HepG2 (cell line): ENCODE data around the gene PELI1. TPM values are rescaled to one million over a fixed set of nuclear protein-coding genes. Genes with fewer than 3 reads are reported as not detected.

ENCODE experiments used
- CBX1 ChIP-seq: IDR thresholded peaks from one replicate; pipeline ENCODE4 v1.6.1; 2016; ENCODE audit warnings: antibody characterized with exemption, low read depth
- CREM ChIP-seq, 2 experiments: sonication (generic) in 1 of 2; formaldehyde crosslinking in 1 of 2; IDR thresholded peaks; 2 replicates each; pipeline versions ENCODE4 v1.4.0 to v1.6.1; 2016 to 2020; ENCODE audit warnings: antibody characterized with exemption in 1 of 2, mild to moderate bottlenecking in 1 of 2, missing genetic modification reagents in 1 of 2
- HNRNPLL ChIP-seq: fragments of 200-400 bp; formaldehyde crosslinking; IDR thresholded peaks from 2 replicates; pipeline ENCODE4 v1.6.1; 2017; ENCODE audit warnings: mild to moderate bottlenecking, low read depth, low read length; ENCODE audit not compliant: poor library complexity, severe bottlenecking
- JARID2 ChIP-seq: sonication (generic); formaldehyde crosslinking; IDR thresholded peaks from 2 replicates; pipeline ENCODE4 v1.8.1; 2023; ENCODE audit warnings: missing genetic modification reagents, inconsistent platforms; ENCODE audit not compliant: insufficient replicate concordance
- NFKBIZ ChIP-seq: IDR thresholded peaks from 2 replicates; pipeline ENCODE4 v1.6.1; 2018; ENCODE audit warnings: missing genetic modification reagents, missing compliant biosample characterization
- PCBP1 ChIP-seq: fragments of 200-400 bp; formaldehyde crosslinking; IDR thresholded peaks from 2 replicates; pipeline ENCODE4 v1.6.1; 2017; ENCODE audit warnings: mild to moderate bottlenecking, low read depth, low read length, borderline replicate concordance
- POGZ ChIP-seq: sonication (generic); formaldehyde crosslinking; IDR thresholded peaks from 2 replicates; pipeline ENCODE4 v1.4.0; 2020; ENCODE audit warnings: mild to moderate bottlenecking, missing genetic modification reagents
- ZNF17 ChIP-seq: sonication (generic); formaldehyde crosslinking; IDR thresholded peaks from 2 replicates; pipeline ENCODE4 v1.5.0; 2020; ENCODE audit warnings: mild to moderate bottlenecking, missing genetic modification reagents
- ZNF350 ChIP-seq: sonication (generic); formaldehyde crosslinking; IDR thresholded peaks from 2 replicates; pipeline ENCODE4 v1.4.0; 2020; ENCODE audit warnings: mild to moderate bottlenecking, low read depth, missing genetic modification reagents, borderline replicate concordance
- ZNF496 ChIP-seq: sonication (generic); formaldehyde crosslinking; IDR thresholded peaks from 2 replicates; pipeline ENCODE4 v1.8.1; 2023; ENCODE audit warnings: mild to moderate bottlenecking, moderate library complexity, missing genetic modification reagents; ENCODE audit not compliant: insufficient replicate concordance
- ZNF556 ChIP-seq: sonication (generic); formaldehyde crosslinking; IDR thresholded peaks from 2 replicates; pipeline ENCODE4 v1.4.0; 2020; ENCODE audit warnings: mild to moderate bottlenecking, missing genetic modification reagents, borderline replicate concordance
- polyA plus RNA-seq, 8 experiments: library from polyadenylated mRNA; depleted of rRNA in 3 of 8; stranded (reverse) in 7 of 8; unstranded in 1 of 8; fragments of >200 nt; fragmentation: Illumina TruSeq in 4 of 8; extraction: Trizol in 4 of 8; gene quantifications; 2 replicates each; pipeline versions ENCODE4 v1.2.1 to v1.2.3, GENCODE V29; 2011 to 2016; ENCODE audit warnings: low read depth in 4 of 8, missing spikeins in 1 of 8, mixed read lengths in 1 of 8; ENCODE audit not compliant: insufficient read depth in 1 of 8
- total RNA-seq, 5 experiments: library from RNA; depleted of rRNA; stranded (reverse); fragments of >200 nt; fragmentation: Illumina TruSeq; extraction: Trizol; gene quantifications; 2 replicates each; pipeline ENCODE4 v1.2.3, GENCODE V29; 2016; ENCODE audit warnings: low read depth in 1 of 5
- TF ChIP-seq, protein P1 (sequence below): sonication (generic); formaldehyde crosslinking; IDR thresholded peaks from 2 replicates; pipeline ENCODE4 v1.5.0; 2020; ENCODE audit warnings: mild to moderate bottlenecking, missing genetic modification reagents
- TF ChIP-seq, protein P2 (sequence below): sonication (generic); formaldehyde crosslinking; IDR thresholded peaks from 2 replicates; pipeline ENCODE4 v1.4.0; 2020; ENCODE audit warnings: missing genetic modification reagents; ENCODE audit errors: not compliant biosample characterization
- TF ChIP-seq, protein P3 (sequence below): sonication (generic); formaldehyde crosslinking; conservative IDR thresholded peaks from 2 replicates; pipeline ENCODE4 v1.4.0; 2020; ENCODE audit warnings: missing genetic modification reagents
- TF ChIP-seq, protein P4 (sequence below): sonication (generic); formaldehyde crosslinking; IDR thresholded peaks from 2 replicates; pipeline ENCODE4 v1.4.0; 2020; ENCODE audit warnings: missing genetic modification reagents

Gene PELI1
- total and polyA plus RNA-seq, 2 of the 13 experiments (the other 11 are each of a cell fraction or from before 2014, with no cell fraction given): 12.5 to 16.2 TPM

DNA sequence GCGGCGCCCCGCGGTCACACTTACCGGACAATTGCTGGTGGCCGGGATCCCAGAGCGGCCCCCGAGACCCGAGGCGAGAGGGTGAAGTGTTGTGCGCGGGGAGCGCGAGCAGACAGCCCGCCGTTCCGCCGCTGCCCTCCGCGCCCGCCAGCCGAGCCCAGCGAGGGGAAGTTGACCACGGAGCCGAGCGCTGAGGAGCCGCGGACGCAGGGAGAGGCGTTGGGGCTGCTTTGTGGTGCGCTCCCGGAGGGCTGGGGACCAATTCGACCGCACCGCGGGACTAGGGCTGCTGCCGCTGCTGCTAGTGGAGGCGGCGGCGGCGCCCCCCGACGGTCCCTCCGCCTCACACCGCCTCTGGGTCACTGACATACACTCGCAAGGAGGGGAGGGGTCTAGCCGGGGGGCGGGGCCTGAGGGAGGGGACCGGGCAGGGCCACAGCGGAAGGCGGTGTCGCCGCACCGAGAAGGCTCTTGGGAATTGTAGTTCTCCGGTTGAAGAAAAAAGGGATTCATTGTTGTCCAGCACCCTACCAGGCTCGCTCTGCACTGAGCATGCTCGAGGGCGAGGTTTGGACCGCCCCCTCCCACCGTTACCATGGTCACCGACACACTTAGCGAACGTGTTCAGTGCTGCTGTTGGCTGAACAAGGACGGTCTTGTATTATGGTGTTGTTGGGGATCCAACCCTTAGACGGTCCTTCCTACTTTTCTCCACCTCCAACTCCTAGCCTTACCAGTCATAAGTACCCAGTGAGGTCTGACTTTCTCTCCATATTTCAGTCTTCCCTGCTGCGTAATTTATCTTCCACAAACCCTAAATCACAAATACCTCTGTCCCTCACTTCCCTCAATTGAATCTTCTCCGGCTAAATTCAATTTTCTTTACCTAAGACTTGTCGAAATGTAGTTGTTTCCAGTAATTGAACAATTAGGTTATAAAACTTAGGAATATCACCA is at the start of gene PELI1 (continued):
- TF ChIP-seq, protein P1, sequence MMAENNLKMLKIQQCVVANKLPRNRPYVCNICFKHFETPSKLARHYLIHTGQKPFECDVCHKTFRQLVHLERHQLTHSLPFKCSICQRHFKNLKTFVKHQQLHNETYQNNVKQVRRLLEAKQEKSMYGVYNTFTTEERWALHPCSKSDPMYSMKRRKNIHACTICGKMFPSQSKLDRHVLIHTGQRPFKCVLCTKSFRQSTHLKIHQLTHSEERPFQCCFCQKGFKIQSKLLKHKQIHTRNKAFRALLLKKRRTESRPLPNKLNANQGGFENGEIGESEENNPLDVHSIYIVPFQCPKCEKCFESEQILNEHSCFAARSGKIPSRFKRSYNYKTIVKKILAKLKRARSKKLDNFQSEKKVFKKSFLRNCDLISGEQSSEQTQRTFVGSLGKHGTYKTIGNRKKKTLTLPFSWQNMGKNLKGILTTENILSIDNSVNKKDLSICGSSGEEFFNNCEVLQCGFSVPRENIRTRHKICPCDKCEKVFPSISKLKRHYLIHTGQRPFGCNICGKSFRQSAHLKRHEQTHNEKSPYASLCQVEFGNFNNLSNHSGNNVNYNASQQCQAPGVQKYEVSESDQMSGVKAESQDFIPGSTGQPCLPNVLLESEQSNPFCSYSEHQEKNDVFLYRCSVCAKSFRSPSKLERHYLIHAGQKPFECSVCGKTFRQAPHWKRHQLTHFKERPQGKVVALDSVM (CRISPR knock-in tag): no peak
- TF ChIP-seq, protein P2, sequence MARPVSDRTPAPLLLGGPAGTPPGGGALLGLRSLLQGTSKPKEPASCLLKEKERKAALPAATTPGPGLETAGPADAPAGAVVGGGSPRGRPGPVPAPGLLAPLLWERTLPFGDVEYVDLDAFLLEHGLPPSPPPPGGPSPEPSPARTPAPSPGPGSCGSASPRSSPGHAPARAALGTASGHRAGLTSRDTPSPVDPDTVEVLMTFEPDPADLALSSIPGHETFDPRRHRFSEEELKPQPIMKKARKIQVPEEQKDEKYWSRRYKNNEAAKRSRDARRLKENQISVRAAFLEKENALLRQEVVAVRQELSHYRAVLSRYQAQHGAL (CRISPR knock-in tag): no peak
- TF ChIP-seq JARID2 (no peak), PCBP1 (no peak), ZNF350 (CRISPR knock-in tag) (peak; percentile 76; the same call in 1 of the 2 replicates), CBX1 (no peak), HNRNPLL (peak; percentile 82), NFKBIZ (no peak), POGZ (no peak), ZNF496 (CRISPR knock-in tag) (no peak), ZNF556 (peak; percentile 60; the same call in 1 of the 2 replicates), ZNF17 (CRISPR knock-in tag) (no peak), CREM (IDR thresholded peaks at IDR 0.05) (peak; percentile 76), CREM (CRISPR knock-in tag; IDR thresholded peaks at IDR 0.05) (no peak)
- TF ChIP-seq, protein P3, sequence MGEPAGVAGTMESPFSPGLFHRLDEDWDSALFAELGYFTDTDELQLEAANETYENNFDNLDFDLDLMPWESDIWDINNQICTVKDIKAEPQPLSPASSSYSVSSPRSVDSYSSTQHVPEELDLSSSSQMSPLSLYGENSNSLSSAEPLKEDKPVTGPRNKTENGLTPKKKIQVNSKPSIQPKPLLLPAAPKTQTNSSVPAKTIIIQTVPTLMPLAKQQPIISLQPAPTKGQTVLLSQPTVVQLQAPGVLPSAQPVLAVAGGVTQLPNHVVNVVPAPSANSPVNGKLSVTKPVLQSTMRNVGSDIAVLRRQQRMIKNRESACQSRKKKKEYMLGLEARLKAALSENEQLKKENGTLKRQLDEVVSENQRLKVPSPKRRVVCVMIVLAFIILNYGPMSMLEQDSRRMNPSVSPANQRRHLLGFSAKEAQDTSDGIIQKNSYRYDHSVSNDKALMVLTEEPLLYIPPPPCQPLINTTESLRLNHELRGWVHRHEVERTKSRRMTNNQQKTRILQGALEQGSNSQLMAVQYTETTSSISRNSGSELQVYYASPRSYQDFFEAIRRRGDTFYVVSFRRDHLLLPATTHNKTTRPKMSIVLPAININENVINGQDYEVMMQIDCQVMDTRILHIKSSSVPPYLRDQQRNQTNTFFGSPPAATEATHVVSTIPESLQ (CRISPR knock-in tag): 0 out of 2 replicates have a peak, but pooled peaks have one; percentile 23
- TF ChIP-seq, protein P4, sequence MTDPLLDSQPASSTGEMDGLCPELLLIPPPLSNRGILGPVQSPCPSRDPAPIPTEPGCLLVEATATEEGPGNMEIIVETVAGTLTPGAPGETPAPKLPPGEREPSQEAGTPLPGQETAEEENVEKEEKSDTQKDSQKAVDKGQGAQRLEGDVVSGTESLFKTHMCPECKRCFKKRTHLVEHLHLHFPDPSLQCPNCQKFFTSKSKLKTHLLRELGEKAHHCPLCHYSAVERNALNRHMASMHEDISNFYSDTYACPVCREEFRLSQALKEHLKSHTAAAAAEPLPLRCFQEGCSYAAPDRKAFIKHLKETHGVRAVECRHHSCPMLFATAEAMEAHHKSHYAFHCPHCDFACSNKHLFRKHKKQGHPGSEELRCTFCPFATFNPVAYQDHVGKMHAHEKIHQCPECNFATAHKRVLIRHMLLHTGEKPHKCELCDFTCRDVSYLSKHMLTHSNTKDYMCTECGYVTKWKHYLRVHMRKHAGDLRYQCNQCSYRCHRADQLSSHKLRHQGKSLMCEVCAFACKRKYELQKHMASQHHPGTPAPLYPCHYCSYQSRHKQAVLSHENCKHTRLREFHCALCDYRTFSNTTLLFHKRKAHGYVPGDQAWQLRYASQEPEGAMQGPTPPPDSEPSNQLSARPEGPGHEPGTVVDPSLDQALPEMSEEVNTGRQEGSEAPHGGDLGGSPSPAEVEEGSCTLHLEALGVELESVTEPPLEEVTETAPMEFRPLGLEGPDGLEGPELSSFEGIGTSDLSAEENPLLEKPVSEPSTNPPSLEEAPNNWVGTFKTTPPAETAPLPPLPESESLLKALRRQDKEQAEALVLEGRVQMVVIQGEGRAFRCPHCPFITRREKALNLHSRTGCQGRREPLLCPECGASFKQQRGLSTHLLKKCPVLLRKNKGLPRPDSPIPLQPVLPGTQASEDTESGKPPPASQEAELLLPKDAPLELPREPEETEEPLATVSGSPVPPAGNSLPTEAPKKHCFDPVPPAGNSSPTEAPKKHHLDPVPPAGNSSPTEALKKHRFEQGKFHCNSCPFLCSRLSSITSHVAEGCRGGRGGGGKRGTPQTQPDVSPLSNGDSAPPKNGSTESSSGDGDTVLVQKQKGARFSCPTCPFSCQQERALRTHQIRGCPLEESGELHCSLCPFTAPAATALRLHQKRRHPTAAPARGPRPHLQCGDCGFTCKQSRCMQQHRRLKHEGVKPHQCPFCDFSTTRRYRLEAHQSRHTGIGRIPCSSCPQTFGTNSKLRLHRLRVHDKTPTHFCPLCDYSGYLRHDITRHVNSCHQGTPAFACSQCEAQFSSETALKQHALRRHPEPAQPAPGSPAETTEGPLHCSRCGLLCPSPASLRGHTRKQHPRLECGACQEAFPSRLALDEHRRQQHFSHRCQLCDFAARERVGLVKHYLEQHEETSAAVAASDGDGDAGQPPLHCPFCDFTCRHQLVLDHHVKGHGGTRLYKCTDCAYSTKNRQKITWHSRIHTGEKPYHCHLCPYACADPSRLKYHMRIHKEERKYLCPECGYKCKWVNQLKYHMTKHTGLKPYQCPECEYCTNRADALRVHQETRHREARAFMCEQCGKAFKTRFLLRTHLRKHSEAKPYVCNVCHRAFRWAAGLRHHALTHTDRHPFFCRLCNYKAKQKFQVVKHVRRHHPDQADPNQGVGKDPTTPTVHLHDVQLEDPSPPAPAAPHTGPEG (CRISPR knock-in tag): no peak; the same call in 1 of the 2 replicates
